NCI-H2107 (cell line): ENCODE measurements around the gene PPP1R1B.

Source experiments
- DNase-seq: peaks from one replicate; lab custom pipeline; 2025; lab: John Stamatoyannopoulos, UW

The PPP1R1B gene

DNA sequence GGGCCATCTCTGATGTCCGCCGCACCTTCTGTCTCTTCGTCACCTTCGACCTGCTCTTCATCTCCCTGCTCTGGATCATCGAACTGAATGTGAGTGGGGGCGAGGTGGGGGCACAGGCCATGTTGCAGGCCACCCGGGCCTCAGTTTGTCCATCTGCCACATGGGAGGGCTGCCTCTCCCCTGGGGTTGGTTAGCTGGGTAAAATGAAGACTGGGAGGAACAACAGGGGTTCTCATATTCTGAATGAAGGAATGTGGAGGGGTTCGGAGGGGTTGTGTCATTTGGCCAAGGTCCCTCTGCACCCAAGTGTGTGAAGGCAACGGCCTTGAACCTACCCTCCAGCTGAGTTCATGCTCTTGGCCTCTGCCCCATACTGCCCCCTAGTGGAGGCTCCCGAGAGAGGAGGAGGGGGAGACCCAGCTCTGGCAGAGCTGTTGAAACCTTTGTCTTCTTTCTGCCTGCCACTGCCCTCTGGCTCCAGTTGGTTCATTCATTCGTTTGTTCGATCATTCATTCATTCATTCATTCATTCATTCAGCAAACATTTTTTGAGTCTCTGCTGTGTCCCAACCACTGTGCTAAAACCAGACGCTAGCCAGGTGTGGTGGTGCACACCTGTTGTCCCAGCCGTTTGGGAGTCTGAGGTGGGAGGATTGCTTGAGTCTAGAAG is 27.0 kb downstream of the PPP1R1B start:
- peak; percentile 54 for DNase-seq

- no peak for DNase-seq
Observed at GRCh38 chr17:39655105-39655504, 28.4 kb downstream of the PPP1R1B start.

- no peak for DNase-seq
Observed at GRCh38 chr17:39658346-39658745, 31.6 kb downstream of the PPP1R1B start.

GRCh38 chr17:39658760-39659159 is 32.0 kb downstream of the PPP1R1B start:
- DNase-seq = no peak

DNA sequence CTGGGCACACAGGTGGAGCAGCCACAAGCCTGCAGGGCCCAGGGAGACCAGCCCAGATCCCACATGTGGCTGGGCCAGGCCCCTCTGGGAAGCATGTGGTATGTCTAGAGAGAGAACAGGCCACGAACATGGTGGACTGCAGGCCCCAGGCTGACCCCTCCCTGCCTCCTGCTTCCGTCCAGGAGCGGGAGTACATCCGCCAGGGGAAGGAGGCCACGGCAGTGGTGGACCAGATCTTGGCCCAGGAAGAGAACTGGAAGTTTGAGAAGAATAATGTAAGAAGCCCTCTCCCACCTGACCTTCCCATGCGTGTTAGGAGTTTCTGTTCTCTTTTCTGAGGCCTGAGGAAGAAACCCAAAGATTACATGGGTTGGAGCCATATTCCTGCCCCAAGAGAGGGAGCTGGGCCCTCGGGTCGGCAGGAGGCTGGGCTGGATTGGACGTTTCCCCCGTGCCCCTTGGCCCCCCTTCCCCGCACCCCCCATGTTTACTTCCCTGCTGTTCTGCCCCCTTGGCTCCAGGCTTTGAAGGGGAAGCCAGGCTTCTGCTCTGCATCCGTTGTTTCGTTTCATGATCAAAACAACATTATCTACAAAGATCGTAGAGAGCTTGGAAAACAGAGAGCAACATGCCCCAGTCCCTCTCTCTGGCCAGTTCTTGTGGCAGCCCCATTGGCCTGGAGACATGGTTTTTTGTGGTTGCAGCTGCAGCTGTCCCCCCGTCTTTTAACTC is 32.7 kb downstream of the PPP1R1B start:
- no peak for DNase-seq

DNA sequence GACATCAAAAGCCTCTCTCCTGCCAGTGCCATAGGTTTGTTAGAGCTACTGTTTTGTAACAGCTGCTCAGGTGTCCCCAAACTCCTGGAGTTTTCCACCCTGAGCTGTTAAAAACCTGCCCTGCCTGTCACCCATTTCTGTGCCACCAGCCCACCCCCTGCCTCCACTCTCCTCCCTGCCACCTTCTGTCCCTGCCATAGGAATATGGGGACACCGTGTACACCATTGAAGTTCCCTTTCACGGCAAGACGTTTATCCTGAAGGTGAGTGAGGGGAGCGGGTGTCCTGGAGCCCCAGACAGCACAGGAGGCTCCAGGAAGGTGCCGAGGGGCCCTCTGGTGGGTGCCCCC is 33.2 kb downstream of the PPP1R1B start:
- DNase-seq = no peak

GRCh38 chr17:39660397-39661385 is 33.9 kb downstream of the PPP1R1B start:
- DNase-seq = no peak

DNA sequence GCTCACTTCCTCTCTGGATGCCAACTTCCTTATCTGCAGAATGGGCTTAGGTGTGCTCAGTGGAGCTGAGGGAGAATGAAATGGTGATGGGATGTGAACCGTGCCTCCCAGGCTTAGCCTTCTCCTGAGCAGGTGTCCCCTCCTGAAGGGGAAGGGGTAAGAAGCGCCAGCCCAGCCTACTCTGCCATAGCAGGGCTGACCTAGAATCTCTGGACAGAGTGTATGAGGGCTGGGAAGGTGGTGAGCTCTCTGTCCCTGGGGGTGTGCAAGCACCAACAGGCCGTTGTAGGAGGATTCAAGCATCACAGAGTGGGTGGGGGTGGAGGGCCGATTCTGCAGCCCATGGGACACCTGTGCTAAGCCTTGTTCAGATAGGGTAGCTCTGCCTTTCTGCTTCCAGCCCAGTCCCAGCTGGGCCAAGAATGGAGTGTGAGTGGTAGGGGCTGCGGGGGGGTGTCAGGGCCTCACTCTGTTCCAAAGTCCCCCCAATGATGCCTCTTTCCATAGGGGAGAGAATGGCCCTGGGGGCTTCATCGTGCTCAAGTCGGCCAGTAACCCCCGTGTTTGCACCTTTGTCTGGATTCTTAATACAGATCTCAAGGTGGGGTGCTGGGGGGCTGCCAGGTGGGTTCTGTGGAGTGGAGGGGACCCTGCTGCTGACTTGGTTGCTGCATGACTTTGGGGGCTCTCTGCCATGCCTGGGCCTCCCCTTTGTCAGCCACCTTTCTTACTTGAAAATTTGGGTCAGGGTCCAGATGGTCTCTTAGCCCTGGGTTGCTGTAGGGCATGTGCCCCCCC is 35.2 kb downstream of the PPP1R1B start:
- DNase-seq = no peak

DNA sequence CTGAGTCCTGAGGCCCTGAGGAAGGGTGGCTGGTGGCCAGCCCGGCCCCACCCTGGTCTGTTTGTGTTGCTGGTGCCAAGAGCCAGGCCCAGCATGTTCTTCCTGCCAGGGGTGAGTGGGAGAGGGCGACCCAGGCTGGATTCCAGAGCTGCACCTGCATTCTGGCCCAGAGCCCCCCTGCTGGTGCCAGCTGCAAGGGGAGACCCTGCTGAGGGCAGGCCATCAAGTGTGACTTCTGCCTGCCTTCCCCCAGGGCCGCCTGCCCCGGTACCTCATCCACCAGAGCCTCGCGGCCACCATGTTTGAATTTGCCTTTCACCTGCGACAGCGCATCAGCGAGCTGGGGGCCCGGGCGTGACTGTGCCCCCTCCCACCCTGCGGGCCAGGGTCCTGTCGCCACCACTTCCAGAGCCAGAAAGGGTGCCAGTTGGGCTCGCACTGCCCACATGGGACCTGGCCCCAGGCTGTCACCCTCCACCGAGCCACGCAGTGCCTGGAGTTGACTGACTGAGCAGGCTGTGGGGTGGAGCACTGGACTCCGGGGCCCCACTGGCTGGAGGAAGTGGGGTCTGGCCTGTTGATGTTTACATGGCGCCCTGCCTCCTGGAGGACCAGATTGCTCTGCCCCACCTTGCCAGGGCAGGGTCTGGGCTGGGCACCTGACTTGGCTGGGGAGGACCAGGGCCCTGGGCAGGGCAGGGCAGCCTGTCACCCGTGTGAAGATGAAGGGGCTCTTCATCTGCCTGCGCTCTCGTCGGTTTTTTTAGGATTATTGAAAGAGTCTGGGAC is 36.0 kb downstream of the PPP1R1B start:
- no peak for DNase-seq

GRCh38 chr17:39663340-39663687 is 36.6 kb downstream of the PPP1R1B start:
- no peak for DNase-seq

DNA sequence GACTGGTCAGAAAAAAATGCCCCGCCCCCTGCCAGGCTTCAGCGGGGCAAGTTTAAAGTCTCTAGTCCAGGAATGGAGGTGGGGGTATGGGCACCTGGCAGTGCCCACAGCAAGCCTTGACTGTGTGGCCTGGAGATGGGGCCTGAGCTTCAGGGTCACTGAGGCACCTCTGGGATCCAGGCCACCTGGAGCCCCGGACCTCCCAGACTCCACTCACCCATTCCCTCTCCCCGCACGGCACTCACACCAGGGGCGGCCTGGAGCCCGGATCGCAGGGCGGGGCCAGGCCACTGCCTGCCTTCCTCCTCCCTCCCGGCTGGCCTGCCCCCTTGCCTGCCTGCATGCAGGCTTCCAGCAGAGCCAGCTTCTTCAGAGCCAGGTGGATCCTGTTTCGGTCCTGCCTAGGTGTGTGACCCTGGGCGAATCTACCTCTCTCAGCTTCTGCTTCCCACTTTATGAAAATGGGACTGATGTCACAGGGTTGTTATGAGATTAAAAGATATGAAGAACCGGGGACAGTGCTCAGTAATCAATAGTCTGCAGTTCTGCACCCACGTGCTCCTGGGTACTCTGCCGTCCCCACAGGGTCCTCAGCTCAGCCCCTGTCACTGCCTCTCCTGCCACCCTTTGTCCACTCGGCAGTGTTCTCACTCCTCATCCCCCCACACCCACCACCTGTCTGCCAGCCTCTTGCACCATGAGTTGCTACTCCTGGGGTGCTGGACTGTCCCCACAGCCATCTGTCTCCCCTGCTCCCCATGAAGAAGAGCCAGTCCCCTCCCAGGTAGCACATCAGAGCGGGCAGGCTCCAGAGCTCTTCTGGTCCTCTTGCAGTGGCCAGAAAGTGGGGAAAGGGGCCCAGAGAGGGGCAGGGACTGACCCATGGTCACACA is 37.2 kb downstream of the PPP1R1B start:
- DNase-seq = no peak

DNA sequence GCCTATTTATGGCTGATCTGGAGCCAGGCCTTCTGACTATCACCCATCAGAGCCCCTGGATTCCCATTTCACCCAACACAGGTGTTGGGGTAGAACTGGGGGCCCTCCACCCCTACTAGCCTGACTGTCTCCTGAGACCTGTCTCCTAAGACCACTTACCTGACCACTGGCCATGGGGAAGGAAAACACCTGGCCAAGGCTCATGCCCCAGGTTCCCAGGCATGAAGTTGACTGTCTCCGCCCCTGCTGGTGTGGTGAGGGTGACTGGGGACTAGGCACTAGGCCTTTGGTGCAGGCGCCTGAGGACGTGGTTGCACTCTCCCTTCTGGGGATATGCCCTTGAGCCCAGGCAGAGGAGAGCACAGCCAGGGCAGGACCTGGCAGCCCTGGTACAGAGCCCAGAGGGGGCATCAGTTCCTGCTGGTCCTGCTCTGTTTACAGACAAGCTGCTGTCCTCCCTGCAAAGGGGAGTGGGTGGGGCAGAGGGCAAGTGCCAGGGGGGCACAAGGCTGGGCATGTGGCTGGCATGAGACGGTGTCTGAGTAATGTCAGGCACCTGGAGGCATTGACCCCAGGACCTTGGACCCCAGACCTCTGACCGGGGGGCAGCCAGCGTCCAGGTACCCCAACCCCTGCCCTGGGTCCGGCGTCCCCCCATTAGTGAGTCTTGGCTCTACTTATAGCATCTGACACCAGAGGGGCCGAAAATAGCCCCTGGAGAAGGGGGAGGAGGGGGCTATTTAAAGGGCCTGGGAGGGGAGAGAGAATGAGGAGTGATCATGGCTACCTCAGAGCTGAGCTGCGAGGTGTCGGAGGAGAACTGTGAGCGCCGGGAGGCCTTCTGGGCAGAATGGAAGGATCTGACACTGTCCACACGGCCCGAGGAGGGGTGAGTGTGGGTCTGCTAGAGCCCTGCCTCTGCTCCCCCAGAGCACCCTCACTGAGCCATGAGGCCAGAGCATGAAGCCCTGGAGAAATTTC is 38.1 kb downstream of the PPP1R1B start, which contains the start of gene TCAP:
Gene TCAP (plus strand): TSS at position 769 of the 981 bp plus-strand sequence. CDS start 11 bp downstream, at position 780.
- no peak for DNase-seq

GRCh38 chr17:39665642-39666224 is 39.0 kb downstream of the PPP1R1B start:
- DNase-seq = peak; percentile 25

- DNase-seq = no peak
Observed at GRCh38 chr17:39666231-39666600, 39.5 kb downstream of the PPP1R1B start.

- no peak for DNase-seq
Observed at GRCh38 chr17:39666601-39667261, 40.0 kb downstream of the PPP1R1B start.

DNA sequence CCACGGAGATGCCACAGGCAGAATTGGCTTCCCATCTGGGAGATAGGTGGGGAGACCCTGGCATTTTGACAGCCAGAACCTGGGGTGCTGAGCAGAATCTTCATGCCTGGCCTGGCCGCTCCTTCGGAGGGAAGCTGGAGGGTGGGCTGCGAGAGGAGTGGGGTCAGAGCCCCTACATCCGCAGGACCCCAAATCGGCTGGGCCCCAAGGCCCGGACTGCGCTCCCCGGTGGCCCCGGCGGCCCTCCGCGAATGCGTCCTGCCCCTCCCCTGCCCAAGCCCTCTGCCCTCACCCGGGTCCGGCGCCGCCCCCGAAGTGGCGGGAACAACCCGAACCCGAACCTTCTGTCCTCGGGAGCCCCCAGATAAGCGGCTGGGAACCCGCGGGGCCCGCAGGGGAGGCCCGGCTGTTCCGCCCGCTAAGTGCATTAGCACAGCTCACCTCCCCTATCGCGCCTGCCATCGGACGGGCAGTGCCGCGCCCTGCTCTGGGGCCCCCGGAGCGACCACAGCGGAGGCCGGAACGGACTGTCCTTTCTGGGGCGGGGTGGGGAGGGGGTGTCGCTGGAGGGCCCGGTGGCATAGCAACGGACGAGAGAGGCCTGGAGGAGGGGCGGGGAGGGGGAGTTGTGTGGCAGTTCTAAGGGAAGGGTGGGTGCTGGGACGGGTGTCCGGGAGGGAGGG is 40.7 kb downstream of the PPP1R1B start:
- DNase-seq = no peak
